ENCODE data around the gene STX7.

The STX7 gene

GRCh38 chr6:132476688-132477087, 36.2 kb downstream of the STX7 start:
- no peak for DNase-seq (ENCODE audit: low read depth)

- DNase-seq (ENCODE audit: low read depth), result no peak
These were observed 37.0 kb downstream of the STX7 start for GRCh38 chr6:132475925-132476324.

- no peak for DNase-seq (ENCODE audit: low read depth)
These were observed 41.1 kb downstream of the STX7 start for GRCh38 chr6:132471787-132472186.

GRCh38 chr6:132466952-132467351, 46.0 kb downstream of the STX7 start:
- DNase-seq (ENCODE audit: low read depth), result no peak

GRCh38 chr6:132465530-132466485, 47.1 kb downstream of the STX7 start:
- DNase-seq (ENCODE audit: low read depth), result no peak

- no peak for DNase-seq (ENCODE audit: low read depth)
These were observed 48.2 kb downstream of the STX7 start for GRCh38 chr6:132464538-132465256.

- DNase-seq (ENCODE audit: low read depth), result no peak
These were observed 51.0 kb downstream of the STX7 start for GRCh38 chr6:132461958-132462357.

GRCh38 chr6:132459605-132459952, 53.3 kb downstream of the STX7 start:
- no peak for DNase-seq (ENCODE audit: low read depth)

- DNase-seq (ENCODE audit: low read depth), result no peak
These were observed 53.9 kb downstream of the STX7 start for GRCh38 chr6:132458887-132459604.

GRCh38 chr6:132456700-132457143, 56.2 kb downstream of the STX7 start:
- no peak for DNase-seq (ENCODE audit: low read depth)

- no peak for DNase-seq (ENCODE audit: low read depth)
These were observed 66.1 kb downstream of the STX7 start for GRCh38 chr6:132446855-132447241.

GRCh38 chr6:132446141-132446854, 66.6 kb downstream of the STX7 start:
- no peak for DNase-seq (ENCODE audit: low read depth)

GRCh38 chr6:132445201-132445951, 67.5 kb downstream of the STX7 start:
- no peak for DNase-seq (ENCODE audit: low read depth)

- no peak for DNase-seq (ENCODE audit: low read depth)
These were observed 69.7 kb downstream of the STX7 start for GRCh38 chr6:132443206-132443605.

- no peak for DNase-seq (ENCODE audit: low read depth)
These were observed 82.8 kb downstream of the STX7 start for GRCh38 chr6:132430110-132430509.

- no peak for DNase-seq (ENCODE audit: low read depth)
These were observed 87.7 kb downstream of the STX7 start for GRCh38 chr6:132425176-132425575.

- DNase-seq (ENCODE audit: low read depth), result no peak
These were observed 89.1 kb downstream of the STX7 start for GRCh38 chr6:132423839-132424238.

- DNase-seq (ENCODE audit: low read depth), result no peak
These were observed 94.5 kb downstream of the STX7 start for GRCh38 chr6:132418235-132418965.

- DNase-seq (ENCODE audit: low read depth), result no peak
These were observed 98.2 kb downstream of the STX7 start for GRCh38 chr6:132414761-132415160.

- DNase-seq (ENCODE audit: low read depth), result no peak
These were observed 98.6 kb downstream of the STX7 start for GRCh38 chr6:132414322-132414721.

GRCh38 chr6:132413499-132413802, 99.5 kb downstream of the STX7 start:
- DNase-seq (ENCODE audit: low read depth), result no peak

Measured in activated T-cell treated with anti-CD3 and anti-CD28 coated beads for 1 hour (primary cell).